ENCODE data around the gene FBXW8. TPM values are rescaled to one million over a fixed set of nuclear protein-coding genes. Genes with fewer than 3 reads are reported as not detected.

FBXW8 gene
- polyA plus RNA-seq, 1 donor (not counting 4 experiments of a cell fraction or from before 2014, with no cell fraction given): 5.0 TPM

GRCh38 chr12:116964054-116965050, 53.6 kb downstream of the FBXW8 start:
- dilution Hi-C loops (cut with MboI; ENCODE audit: extremely low pct_ligation_motif_present, low sequenced_read_pairs): no loop called here
- H3K4me3 ChIP-seq (ENCODE audit: control insufficient read depth in 2 of 3, extremely low read depth in 1 of 3, insufficient read depth in 2 of 3, low read depth in 1 of 3, low read length in 3 of 3): no peak overlapping the region
- DNase-seq (ENCODE audit: low read depth, low spot score): no peak
- H3K79me2 ChIP-seq (ENCODE audit: control insufficient read depth, insufficient read depth, low read length): no peaks in the 10 kb centered on the region
- TF ChIP-seq EZH2 (IDR thresholded peaks at IDR 0.05; ENCODE audit: low read length) (no peak), CTCF (optimal IDR thresholded peaks at IDR 0.05 in 1 of 3, IDR thresholded peaks at IDR 0.05 in 1 of 3, conservative IDR thresholded peaks at IDR 0.05 in 1 of 3; ENCODE audit: extremely low read depth in 1 of 3, insufficient read depth in 2 of 3, low read length in 3 of 3) (no peak)
- H2AFZ ChIP-seq (ENCODE audit: control insufficient read depth, low read length): no peak overlapping the region
- H3K27ac ChIP-seq (ENCODE audit: control insufficient read depth, insufficient read depth, low read length): no peak overlapping the region
- H3K27me3 ChIP-seq (ENCODE audit: control insufficient read depth, extremely low read depth, insufficient read depth, low read length): no peaks in the 10 kb centered on the region
- no peaks in the 10 kb centered on the region for H3K4me1 ChIP-seq (ENCODE audit: control insufficient read depth, extremely low read depth, insufficient read depth, low read length)
- no peaks in the 10 kb centered on the region for H3K9me3 ChIP-seq (ENCODE audit: control insufficient read depth, low read depth, low read length)
- H4K20me1 ChIP-seq (ENCODE audit: control insufficient read depth, extremely low read depth, insufficient read depth, low read length): no peaks in the 10 kb centered on the region
- H3K4me2 ChIP-seq (ENCODE audit: control insufficient read depth, extremely low read depth, insufficient read depth, low read depth, low read length): no peak overlapping the region
- peaks cover 2 to 5% of the 10 kb centered on the region in 2 experiments for H3K36me3 ChIP-seq (ENCODE audit: control insufficient read depth in 2 of 2, extremely low read depth in 1 of 2, insufficient read depth in 2 of 2, low read length in 2 of 2)
- H3K9ac ChIP-seq (ENCODE audit: control insufficient read depth, extremely low read depth, insufficient read depth, low read length): no peak overlapping the region
- no peaks in the 10 kb centered on the region for H3K9me1 ChIP-seq (ENCODE audit: control insufficient read depth, extremely low read depth, insufficient read depth, low read length)
- no peak for FAIRE-seq

- dilution Hi-C loops (cut with MboI; ENCODE audit: extremely low pct_ligation_motif_present, low sequenced_read_pairs): no loop called here
- FAIRE-seq (no peak), DNase-seq (ENCODE audit: low read depth, low spot score) (no peak)
- no peak overlapping the region for H3K4me2 ChIP-seq (ENCODE audit: control insufficient read depth, extremely low read depth, insufficient read depth, low read depth, low read length)
- H2AFZ ChIP-seq (ENCODE audit: control insufficient read depth, low read length): no peak overlapping the region
- TF ChIP-seq CTCF (optimal IDR thresholded peaks at IDR 0.05 in 1 of 3, IDR thresholded peaks at IDR 0.05 in 1 of 3, conservative IDR thresholded peaks at IDR 0.05 in 1 of 3; ENCODE audit: extremely low read depth in 1 of 3, insufficient read depth in 2 of 3, low read length in 3 of 3): no peak
- TF ChIP-seq EZH2 (IDR thresholded peaks at IDR 0.05; ENCODE audit: low read length): no peak
- H3K9me1 ChIP-seq (ENCODE audit: control insufficient read depth, extremely low read depth, insufficient read depth, low read length): no peaks in the 10 kb centered on the region
- no peaks in the 10 kb centered on the region for H3K27me3 ChIP-seq (ENCODE audit: control insufficient read depth, extremely low read depth, insufficient read depth, low read length)
- H3K9ac ChIP-seq (ENCODE audit: control insufficient read depth, extremely low read depth, insufficient read depth, low read length): no peak overlapping the region
- peaks cover 2 to 5% of the 10 kb centered on the region in 2 experiments for H3K36me3 ChIP-seq (ENCODE audit: control insufficient read depth in 2 of 2, extremely low read depth in 1 of 2, insufficient read depth in 2 of 2, low read length in 2 of 2)
- no peaks in the 10 kb centered on the region for H3K4me1 ChIP-seq (ENCODE audit: control insufficient read depth, extremely low read depth, insufficient read depth, low read length)
- no peaks in the 10 kb centered on the region for H3K9me3 ChIP-seq (ENCODE audit: control insufficient read depth, low read depth, low read length)
- no peak overlapping the region for H3K4me3 ChIP-seq (ENCODE audit: control insufficient read depth in 2 of 3, extremely low read depth in 1 of 3, insufficient read depth in 2 of 3, low read depth in 1 of 3, low read length in 3 of 3)
- H3K27ac ChIP-seq (ENCODE audit: control insufficient read depth, insufficient read depth, low read length): no peak overlapping the region
- no peaks in the 10 kb centered on the region for H4K20me1 ChIP-seq (ENCODE audit: control insufficient read depth, extremely low read depth, insufficient read depth, low read length)
- H3K79me2 ChIP-seq (ENCODE audit: control insufficient read depth, insufficient read depth, low read length): no peaks in the 10 kb centered on the region
Observed at GRCh38 chr12:116968986-116969385, 58.2 kb downstream of the FBXW8 start.

All from keratinocyte (primary cell).